ENCODE results near the gene PRDX3.

GRCh38 chr10:119159332-119159731 is 19.3 kb downstream of the PRDX3 start:
- no peak for TF ChIP-seq CTCF (conservative IDR thresholded peaks at IDR 0.05; ENCODE audit: low read depth, low read length)
- no peak for TF ChIP-seq POLR2A (IDR thresholded peaks at IDR 0.05; ENCODE audit: low read depth, low read length)
- no peak for TF ChIP-seq SMC3 (IDR thresholded peaks at IDR 0.05; ENCODE audit: low read depth, low read length)
- TF ChIP-seq FOS (IDR thresholded peaks at IDR 0.05; ENCODE audit: low read depth, low read length): no peak
- TF ChIP-seq RFX5 (IDR thresholded peaks at IDR 0.05; ENCODE audit: low read depth, low read length): no peak
- TF ChIP-seq NFE2L2 (IDR thresholded peaks at IDR 0.05; ENCODE audit: low read depth, low read length): no peak
- no peak for TF ChIP-seq MAFK (IDR thresholded peaks at IDR 0.05; ENCODE audit: low read depth, low read length)
- no peak for TF ChIP-seq CHD1 (IDR thresholded peaks at IDR 0.05; ENCODE audit: low read depth, low read length)
